ENCODE results near the gene ANTXR2. TPM values are rescaled to one million over a fixed set of nuclear protein-coding genes. Genes with fewer than 3 reads are reported as not detected.
A peak's percentile ranks its signal among the peaks of the same experiment; 100 is the strongest.

Gene ANTXR2
- total and polyA plus RNA-seq, 5 donors: 13.5 to 51.4 (median 44.7) TPM

DNA sequence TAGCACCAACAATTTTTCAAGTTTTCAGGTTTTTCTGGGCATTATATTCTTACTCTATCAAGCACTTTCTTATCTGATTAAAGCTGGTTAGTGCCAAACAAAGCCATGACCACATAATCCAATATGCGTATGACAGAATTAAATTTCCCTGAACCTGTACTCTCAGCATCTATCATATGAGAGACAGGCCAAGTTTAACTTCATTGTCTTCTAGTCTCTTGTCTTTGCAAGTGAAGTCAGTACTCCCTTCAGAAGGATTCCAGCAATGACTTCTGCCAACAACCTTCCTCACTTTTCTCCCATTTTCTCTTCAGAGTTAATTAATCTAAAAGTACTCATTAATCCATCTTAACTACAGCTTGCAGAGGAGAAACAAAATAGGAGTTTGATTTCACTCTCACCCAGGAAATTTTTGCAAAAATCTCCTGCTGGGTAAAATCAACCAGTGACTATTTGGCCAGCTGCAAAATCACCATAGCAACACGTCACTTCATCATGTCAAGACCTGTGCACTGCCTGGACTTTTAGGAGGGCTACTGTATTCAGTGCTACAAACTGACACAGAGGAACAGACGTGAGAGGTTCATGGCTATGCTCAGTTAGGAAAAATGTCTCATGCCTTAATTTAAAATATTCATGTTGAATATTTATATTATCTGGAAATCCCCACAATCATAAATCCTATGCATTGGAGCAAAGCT is 208.4 kb downstream of the ANTXR2 start:
- Histone ChIP-seq H3K4me3 (ENCODE audit: low read length) (no peak overlapping the region), H3K4me1 (ENCODE audit: control insufficient read depth, insufficient read depth, low read length) (no peaks in the 10 kb centered on the region), H3K27ac (ENCODE audit: low read length) (no peak overlapping the region), H3K9me3 (ENCODE audit: control insufficient read depth, low read length) (no peaks in the 10 kb centered on the region), H3K27me3 (ENCODE audit: control insufficient read depth, insufficient read depth) (no peaks in the 10 kb centered on the region)
- ATAC-seq (no peak), DNase-seq (no peak)
- 83% methylated on average over 3 of the region's 3 CpGs for whole genome bisulfite sequencing
- intact Hi-C loops (cut with DNase I): no loop called here

DNA sequence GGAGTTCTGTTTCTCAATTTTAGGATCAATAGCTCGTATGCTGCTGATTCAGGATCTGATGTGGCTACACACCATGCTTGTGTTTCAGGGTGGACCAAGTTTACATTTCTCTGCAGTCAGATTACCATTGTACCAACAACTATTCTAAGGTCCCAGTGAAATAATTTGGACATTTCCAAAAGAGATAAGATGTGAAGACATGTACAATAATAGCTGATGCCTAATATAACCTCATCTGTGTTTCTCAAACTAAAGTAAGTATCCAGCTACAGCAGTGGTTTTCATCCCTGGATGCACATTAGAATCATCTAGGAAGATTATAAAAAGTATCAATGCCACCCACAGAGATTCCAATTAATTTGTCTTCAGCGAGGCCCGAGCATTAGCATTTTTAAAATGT is 209.7 kb downstream of the ANTXR2 start:
- 77% methylated on average over 3 of the region's 3 CpGs for WGBS
- DNase-seq (no peak), ATAC-seq (no peak)
- intact Hi-C loops (cut with DNase I): no loop called here
- Histone ChIP-seq H3K27me3 (ENCODE audit: control insufficient read depth, insufficient read depth) (no peaks in the 10 kb centered on the region), H3K4me3 (ENCODE audit: low read length) (no peak overlapping the region), H3K9me3 (ENCODE audit: control insufficient read depth, low read length) (no peaks in the 10 kb centered on the region), H3K4me1 (ENCODE audit: control insufficient read depth, insufficient read depth, low read length) (no peaks in the 10 kb centered on the region), H3K27ac (ENCODE audit: low read length) (no peak overlapping the region)

DNA sequence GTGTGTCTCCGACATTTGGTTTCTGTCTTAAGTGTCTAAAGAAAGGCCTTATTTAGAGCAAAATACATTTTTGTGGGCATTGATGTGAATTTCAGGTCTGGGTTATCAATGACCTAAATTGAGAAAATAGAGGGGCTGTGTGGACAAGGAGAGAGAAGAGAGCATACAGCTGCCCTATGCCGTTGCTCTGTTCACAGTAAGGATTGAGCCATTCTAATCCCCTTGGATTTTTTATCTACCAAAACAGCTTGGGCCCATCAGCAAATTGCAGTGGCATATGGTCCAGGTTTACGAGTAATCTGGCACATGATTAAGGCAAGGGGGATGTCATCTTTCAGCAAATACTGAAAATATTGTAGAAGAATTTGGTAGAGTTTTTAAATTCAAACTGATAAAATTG is 210.2 kb downstream of the ANTXR2 start:
- WGBS: 60% methylated on average over 3 of the region's 3 CpGs
- H3K27ac ChIP-seq (ENCODE audit: low read length): no peak overlapping the region
- H3K4me3 ChIP-seq (ENCODE audit: low read length): no peak overlapping the region
- H3K9me3 ChIP-seq (ENCODE audit: control insufficient read depth, low read length): no peaks in the 10 kb centered on the region
- H3K27me3 ChIP-seq (ENCODE audit: control insufficient read depth, insufficient read depth): no peaks in the 10 kb centered on the region
- no peaks in the 10 kb centered on the region for H3K4me1 ChIP-seq (ENCODE audit: control insufficient read depth, insufficient read depth, low read length)
- DNase-seq (peak in 1 of 3 donors; percentile 32), ATAC-seq (peak; percentile 49 to 61)
- intact Hi-C loops (cut with DNase I): no loop called here

DNA sequence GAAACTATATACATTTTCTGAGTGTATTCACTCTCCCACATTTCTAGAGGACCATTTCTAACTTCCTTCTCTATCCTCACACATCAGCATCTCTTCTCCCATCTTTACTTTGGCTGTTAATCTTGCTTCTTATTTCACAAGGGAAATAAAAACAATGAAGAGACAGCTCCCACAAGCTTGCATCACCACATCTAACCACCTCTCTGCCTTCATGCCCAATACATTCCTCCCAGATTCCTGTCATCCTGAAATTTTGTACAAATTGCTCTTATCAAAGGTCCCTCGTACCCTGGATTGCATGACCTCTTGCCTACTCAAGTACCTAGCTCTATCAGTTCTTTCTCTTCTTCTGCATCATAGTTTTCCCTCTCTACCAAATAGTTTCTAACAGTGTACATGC is 215.2 kb downstream of the ANTXR2 start:
- no peak overlapping the region for H3K27ac ChIP-seq (ENCODE audit: low read length)
- no peak for ATAC-seq
- 77% methylated on average over 1 of the region's 1 CpG for WGBS

DNA sequence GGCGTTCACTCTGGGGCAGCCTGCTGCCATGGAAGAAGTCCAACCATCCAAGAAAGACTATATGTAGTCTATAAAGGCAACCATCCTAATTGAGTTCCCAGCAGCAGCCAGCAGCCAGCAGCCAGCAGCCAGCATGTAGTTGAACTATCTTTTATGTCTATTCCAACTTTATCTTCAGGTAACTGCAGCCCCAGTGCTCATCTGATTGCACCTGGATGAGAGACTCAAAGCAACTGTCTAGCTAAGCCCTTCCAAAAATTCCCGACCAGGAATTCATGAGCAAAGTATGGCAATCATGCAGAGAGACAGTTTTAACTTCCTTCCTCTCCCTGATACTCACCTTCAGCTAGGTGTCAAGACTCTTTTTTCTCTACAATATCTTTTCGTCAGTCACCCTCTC is 216.8 kb downstream of the ANTXR2 start:
- no peak overlapping the region for H3K4me3 ChIP-seq (ENCODE audit: low read length)
- no peak overlapping the region for H3K27ac ChIP-seq (ENCODE audit: low read length)
- H3K9me3 ChIP-seq (ENCODE audit: control insufficient read depth, low read length): no peaks in the 10 kb centered on the region
- DNase-seq (no peak), ATAC-seq (no peak)
- no peaks in the 10 kb centered on the region for H3K4me1 ChIP-seq (ENCODE audit: control insufficient read depth, insufficient read depth, low read length)
- intact Hi-C loops (cut with DNase I): no loop called here
- 82% methylated on average over 3 of the region's 3 CpGs for WGBS
- no peaks in the 10 kb centered on the region for H3K27me3 ChIP-seq (ENCODE audit: control insufficient read depth, insufficient read depth)

More for the DNA sequence above, 215.2 kb downstream of the ANTXR2 start:
- intact Hi-C loops (cut with DNase I): no loop called here
- H3K9me3 ChIP-seq (ENCODE audit: control insufficient read depth, low read length): no peaks in the 10 kb centered on the region
- DNase-seq: no peak
- H3K4me1 ChIP-seq (ENCODE audit: control insufficient read depth, insufficient read depth, low read length): no peaks in the 10 kb centered on the region
- no peaks in the 10 kb centered on the region for H3K27me3 ChIP-seq (ENCODE audit: control insufficient read depth, insufficient read depth)
- no peak overlapping the region for H3K4me3 ChIP-seq (ENCODE audit: low read length)

DNA sequence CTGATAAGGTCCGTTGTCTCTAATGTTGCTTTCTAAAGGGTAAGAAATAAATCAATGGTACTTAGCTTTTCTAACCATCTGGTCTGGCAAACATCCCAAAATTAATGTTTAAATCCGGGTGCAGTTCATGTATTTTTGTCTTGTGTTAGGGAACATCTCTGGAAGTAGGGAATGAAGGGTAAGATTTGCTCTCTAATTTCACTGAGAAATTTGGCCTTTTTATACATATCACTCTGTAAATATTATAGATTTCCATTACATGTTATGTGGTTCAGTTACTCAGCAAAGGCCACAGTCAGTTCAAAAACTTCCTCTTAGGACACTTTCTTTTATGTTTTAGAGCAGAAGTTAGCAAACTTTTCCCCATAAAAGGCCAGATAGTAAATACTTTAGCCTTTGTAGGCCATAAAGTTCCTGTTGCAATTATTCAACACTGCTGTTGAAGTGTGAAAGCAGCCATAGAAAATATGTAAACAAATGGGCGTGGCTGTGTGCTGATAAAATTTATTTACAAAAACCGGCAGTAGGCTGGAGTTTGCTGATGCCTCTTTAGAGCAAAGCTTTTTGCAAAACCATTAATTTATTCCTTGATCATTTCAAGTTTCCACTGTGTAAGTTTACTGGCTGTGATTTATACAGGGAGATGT is 218.1 kb downstream of the ANTXR2 start:
- Histone ChIP-seq H3K27ac (ENCODE audit: low read length) (no peak overlapping the region), H3K4me3 (ENCODE audit: low read length) (no peak overlapping the region), H3K9me3 (ENCODE audit: control insufficient read depth, low read length) (no peaks in the 10 kb centered on the region), H3K4me1 (ENCODE audit: control insufficient read depth, insufficient read depth, low read length) (no peaks in the 10 kb centered on the region), H3K27me3 (ENCODE audit: control insufficient read depth, insufficient read depth) (no peaks in the 10 kb centered on the region)
- no peak for DNase-seq
- WGBS: 51% methylated on average over 4 of the region's 4 CpGs
- no peak for ATAC-seq
- intact Hi-C loops (cut with DNase I): no loop called here

DNA sequence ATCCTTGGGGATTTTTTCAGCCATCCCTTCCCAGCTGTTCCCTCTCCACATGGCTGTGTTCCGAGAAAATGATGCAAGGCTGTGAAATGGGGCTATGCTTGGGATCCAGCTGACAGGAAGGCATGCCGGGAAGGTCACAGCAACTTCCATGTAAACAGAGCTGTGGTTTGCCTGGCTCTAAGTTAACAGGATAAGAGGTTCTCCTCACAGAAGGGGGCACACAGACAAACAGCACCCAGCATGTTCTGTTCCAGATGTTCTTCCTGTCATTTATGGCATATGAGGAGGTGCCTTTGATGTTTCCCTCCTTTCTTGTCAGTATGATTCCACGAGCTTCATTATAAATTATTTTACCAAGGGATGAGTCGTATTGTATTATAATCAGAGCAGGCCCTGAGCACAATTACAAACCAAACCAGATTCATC is 220.7 kb downstream of the ANTXR2 start:
- Histone ChIP-seq H3K27ac (ENCODE audit: low read length) (no peak overlapping the region), H3K27me3 (ENCODE audit: control insufficient read depth, insufficient read depth) (no peaks in the 10 kb centered on the region), H3K4me1 (ENCODE audit: control insufficient read depth, insufficient read depth, low read length) (no peaks in the 10 kb centered on the region), H3K4me3 (ENCODE audit: low read length) (no peak overlapping the region), H3K9me3 (ENCODE audit: control insufficient read depth, low read length) (no peaks in the 10 kb centered on the region)
- intact Hi-C loops (cut with DNase I): no loop called here
- 52% methylated on average over 4 of the region's 4 CpGs for WGBS
- ATAC-seq (peak; percentile 86 to 89), DNase-seq (peak; percentile 31 to 67 (median 39))

DNA sequence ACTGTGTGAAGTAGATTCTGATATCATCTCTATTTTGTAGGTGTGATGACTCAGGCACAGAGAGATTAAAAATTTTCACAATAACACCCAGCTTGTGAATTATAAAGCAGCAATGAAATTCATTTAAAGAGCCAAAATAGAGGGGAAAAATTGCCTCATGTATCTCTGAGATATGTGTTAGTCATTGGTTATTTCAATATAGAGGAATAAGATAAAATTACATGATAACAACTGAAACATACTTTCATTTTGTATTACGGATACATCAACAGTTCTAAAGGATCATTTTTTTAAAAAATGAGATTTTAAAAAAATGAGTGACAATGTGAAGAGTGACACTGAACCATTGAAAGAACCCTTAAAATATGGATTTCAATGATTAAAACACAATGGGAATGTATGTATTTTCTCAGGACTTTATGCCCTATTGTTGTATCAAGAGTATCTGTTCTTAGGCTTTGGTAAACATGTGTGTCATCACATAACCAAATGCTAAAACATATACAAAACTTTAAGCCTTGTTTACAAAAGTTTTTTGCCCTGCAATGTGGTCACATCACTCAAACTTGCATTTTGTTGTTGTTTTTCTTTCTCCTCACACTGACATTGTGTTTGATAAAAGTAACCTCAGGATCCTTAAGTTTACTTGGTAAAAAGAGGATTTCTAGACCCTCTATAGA is 221.3 kb downstream of the ANTXR2 start:
- no peak for DNase-seq
- Histone ChIP-seq H3K27ac (ENCODE audit: low read length) (no peak overlapping the region), H3K4me1 (ENCODE audit: control insufficient read depth, insufficient read depth, low read length) (no peaks in the 10 kb centered on the region), H3K27me3 (ENCODE audit: control insufficient read depth, insufficient read depth) (no peaks in the 10 kb centered on the region), H3K4me3 (ENCODE audit: low read length) (no peak overlapping the region), H3K9me3 (ENCODE audit: control insufficient read depth, low read length) (no peaks in the 10 kb centered on the region)
- peak in 1 of 2 donors; percentile 16 for ATAC-seq
- 67% methylated on average over 1 of the region's 1 CpG for WGBS
- intact Hi-C loops (cut with DNase I): no loop called here

Other genes starting within 250 kb of the ANTXR2 start
- gene PRDM8, start 124.3 kb upstream of the ANTXR2 start, total RNA-seq: 1 to 10 TPM in 2 of 4 donors, under 1 TPM in 2; 0.63 to 1.3 (median 0.98) TPM
- 0.75 TPM for gene PRDM8, start 124.3 kb upstream of the ANTXR2 start, polyA plus RNA-seq
- not detected for gene FGF5, start 193.4 kb upstream of the ANTXR2 start, total RNA-seq
- not detected for gene FGF5, start 193.4 kb upstream of the ANTXR2 start, polyA plus RNA-seq